Measurements from ENCODE around the gene SLC15A1. TPM values are rescaled to one million over a fixed set of nuclear protein-coding genes. Genes with fewer than 3 reads are reported as not detected.
"Not testable (repeated sequence)": the region's sequence is repeated elsewhere in the genome, so short reads cannot be mapped to it uniquely, and the experiment has no call there.

Gene SLC15A1
- polyA plus RNA-seq, 3 donors = 8.1 to 12.6 (median 9.2) TPM

DNA sequence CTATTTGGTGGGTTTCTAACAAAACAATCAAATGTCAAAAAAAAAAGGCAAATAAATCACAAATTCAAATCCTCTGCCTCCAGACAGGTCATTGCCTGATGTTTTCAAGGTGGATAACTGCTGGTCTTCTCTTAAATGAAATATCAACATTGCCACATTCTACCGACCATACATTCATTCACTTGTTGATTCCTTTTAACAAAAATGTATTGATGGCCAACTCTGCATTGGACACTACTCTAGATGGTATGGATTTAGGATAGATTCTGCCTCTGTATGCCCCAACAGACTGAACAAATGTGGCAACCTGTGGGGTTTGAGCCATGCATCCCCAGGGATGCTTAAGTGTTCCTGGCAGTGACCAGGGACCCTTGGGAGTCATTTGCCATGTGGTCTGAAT lies 88.0 kb downstream of the SLC15A1 start:
- no peak for DNase-seq

DNA sequence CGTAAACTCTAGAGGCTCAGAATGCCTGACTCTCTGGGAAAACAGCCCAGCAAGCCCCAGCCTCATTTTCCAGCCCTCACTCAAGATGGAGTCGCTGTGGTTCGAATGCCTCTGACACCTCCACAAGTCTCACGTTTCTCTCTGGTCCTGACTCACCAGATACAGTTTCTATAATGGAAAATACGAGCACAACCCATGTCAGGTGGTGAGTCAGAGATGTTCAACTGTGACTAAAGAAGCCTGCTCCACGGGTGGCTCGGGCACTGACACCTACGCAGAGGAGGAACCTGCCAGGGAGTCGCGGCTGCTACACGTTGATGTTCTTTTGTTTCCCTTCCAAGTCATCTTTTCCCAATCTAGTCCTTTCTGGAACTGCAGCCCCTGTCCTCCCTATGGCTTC lies 88.4 kb downstream of the SLC15A1 start:
- DNase-seq = no peak

DNA sequence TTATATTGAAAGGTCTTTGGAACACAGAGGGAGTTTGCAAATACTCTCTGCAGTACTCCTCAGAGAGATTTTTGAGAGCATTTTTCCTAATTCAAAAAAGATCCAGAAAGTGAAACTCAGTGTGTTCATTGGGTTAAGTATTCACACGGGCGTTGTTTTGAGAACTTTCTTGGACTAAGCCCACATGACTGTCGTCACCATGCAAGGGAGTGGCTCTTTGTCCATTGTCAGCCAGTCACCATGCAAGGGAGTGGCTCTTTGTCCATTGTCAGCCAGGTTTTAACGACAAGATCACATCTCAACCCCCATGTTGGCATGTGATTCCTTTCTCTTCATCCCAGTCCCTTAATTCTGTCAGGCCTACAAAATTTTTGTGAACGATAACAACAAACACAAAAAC lies 94.3 kb downstream of the SLC15A1 start:
- no peak for DNase-seq

DNA sequence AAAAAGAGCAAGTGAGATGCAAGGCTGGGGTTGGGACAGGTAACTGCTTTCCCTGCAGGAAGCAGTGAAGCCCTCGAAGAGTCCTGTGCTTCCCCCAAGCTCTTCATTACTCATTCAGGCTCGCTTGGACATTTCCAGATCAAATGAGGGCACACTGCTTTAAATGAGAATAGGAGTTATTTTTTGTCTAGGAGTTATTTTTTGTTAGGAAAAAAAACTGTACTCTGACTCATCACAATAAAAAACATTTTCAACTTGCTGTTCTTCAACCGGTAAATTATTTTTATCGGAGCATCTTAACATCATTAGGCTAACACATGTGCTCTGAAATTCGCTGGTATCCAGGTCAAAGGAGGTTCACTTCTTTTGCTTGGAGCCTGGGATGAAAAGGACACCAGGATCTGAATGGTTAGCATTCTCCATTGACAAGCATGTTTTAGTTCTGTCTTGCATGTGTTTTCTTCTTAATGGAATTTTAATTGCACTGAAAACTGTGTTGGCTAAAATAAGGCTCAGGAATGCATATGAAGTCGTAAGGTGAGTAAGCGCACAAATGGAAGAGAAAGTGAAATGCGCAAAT lies 94.9 kb downstream of the SLC15A1 start:
- no peak for DNase-seq

GRCh38 chr13:98656223-98656622 lies 96.2 kb downstream of the SLC15A1 start:
- DNase-seq = no peak

DNA sequence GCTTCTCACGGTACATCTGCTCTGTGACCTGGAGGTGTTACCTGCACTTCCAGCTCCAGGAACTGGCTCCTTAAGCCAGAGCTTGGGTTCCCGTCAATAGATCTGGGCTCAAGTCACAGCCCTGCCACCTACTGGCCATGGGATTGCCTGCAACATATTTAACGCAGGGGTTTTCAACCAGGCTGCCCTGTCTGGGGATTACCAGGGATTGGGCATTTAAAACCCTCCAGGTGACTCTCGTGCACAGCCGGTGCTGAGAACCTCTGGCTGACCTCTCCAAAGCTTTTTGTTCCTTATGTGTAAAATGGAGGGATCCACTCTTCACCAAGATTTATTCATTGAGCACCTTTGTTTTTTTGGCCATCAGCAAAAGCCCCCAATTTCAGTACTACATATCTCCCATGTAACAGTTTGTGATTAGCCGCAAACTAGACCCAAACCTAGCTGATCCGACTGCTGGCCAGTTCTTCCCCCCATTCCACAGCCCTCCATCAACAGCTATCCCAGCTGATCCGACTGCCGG lies 98.9 kb downstream of the SLC15A1 start:
- peak; percentile 79 for DNase-seq

DNA sequence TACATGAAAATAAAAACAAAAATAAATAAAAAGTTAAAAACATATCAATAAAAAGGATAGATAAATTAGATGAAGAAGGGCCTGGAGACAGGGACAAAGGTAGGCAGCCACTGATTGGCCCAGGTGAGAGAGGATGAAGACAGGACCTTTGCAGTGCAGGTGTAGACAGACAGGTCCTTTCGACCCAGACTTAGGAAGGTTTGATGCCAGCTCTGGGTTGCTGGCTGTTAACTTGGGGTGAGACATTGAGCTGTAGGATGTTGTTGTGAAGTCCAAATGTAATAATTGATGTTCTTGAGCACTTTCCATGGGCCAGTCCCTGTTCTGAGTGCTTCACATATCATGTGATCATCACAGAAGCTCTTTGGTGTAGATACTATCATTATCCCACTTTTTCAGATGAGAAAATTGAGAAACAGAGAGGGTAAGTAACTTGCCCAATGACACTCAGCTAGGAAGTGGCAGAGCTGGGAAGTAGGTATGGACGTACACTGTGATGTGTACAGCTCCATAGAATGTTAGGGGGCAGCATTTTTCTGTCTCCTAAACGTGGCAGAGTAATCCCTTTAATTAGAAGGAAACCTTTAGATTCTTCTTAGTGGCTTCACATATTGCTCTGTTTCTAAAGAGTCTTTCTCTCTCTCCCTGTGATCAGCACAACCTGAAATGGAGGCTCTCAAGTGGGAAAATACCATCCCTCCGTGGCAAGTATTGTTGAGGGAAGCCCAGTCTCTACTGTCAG lies 99.6 kb downstream of the SLC15A1 start:
- no peak for DNase-seq

GRCh38 chr13:98652276-98652675 lies 100.2 kb downstream of the SLC15A1 start:
- DNase-seq = no peak

- no peak for DNase-seq
Measured at GRCh38 chr13:98651744-98652143, 100.7 kb downstream of the SLC15A1 start.

- DNase-seq = no peak
Measured at GRCh38 chr13:98650396-98651107, 101.9 kb downstream of the SLC15A1 start.

- DNase-seq = no peak
Measured at GRCh38 chr13:98649861-98650260, 102.6 kb downstream of the SLC15A1 start.

- DNase-seq = no peak
Measured at GRCh38 chr13:98648686-98649085, 103.8 kb downstream of the SLC15A1 start.

- DNase-seq = no peak
Measured at GRCh38 chr13:98648141-98648540, 104.3 kb downstream of the SLC15A1 start.

- DNase-seq = no peak
Measured at GRCh38 chr13:98647121-98647520, 105.4 kb downstream of the SLC15A1 start.

DNA sequence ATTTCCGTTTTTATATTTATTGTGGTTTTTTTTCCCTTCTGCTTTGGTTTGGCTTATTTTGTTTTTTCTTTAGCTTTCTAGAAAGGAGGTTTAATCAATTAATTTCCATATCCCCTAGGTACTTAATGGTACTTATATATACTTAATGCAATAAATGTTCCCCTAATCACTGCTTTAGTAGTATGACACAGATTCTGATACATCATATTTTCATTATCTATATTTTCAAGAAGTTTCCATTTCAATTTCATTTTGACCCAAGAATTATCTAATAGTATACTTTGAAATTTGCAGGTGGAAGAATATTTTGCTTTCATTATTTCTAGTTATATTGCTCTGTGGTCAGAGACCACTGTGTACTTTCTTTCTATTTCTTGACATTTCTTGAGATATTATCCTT lies 109.0 kb downstream of the SLC15A1 start:
- DNase-seq = no peak

DNA sequence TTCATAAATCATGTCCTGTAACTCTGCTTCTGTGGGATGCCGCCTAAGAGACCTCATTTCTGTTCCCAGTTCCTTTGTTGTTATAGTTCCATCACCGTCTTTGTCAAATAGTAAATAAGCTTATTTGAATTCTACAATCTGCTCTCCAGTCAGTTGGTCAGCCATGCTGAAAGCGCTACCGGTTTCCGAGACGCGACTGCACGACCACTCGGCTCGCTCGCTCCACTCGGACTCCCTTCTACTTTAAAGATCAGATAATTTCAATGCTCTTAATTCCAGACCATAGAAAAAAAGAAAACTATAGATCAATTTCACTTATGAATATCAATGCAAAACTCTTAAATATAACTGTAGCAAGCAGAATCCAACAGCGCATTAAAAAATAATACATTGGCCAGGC lies 111.4 kb downstream of the SLC15A1 start:
- DNase-seq = no peak

- not testable (repeated sequence) for DNase-seq
Measured at GRCh38 chr13:98639785-98640184, 112.7 kb downstream of the SLC15A1 start.

DNA sequence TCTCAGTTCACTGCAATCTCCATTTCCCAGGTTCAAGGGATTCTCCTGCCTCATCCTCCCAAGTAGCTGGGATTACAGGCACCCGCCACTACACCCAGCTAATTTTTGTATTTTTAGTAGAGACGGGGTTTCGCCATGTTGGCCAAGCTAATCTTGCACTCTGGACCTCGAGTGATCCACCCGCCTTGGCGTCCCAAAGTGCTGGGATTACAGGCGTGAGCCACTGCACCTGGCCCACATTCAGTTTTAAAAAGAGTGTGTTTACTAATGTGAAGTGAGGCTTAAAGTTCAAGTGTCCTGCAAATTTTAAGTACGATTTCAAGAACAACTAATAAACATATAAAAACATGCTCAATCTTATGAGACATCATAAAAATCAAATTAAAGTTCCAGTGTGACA lies 114.1 kb downstream of the SLC15A1 start:
- DNase-seq = not testable (repeated sequence)

Other genes with a start within 250 kb of the SLC15A1 start
- gene STK24, start 175.6 kb downstream of the SLC15A1 start, polyA plus RNA-seq (ENCODE audit: insufficient read length in 3 of 3) = 100 to 1,000 TPM; 109 to 117 (median 115) TPM
- 10 to 100 TPM; 50.0 to 58.0 (median 56.7) TPM for gene DOCK9, start 225.4 kb upstream of the SLC15A1 start, polyA plus RNA-seq (ENCODE audit: insufficient read length in 3 of 3)

All from renal pelvis (tissue), 4 donors.